ENCODE measurements around the gene PLCH1.

GRCh38 chr3:155604967-155605366 lies 139.9 kb downstream of the PLCH1 start:
- TF ChIP-seq CTCF (IDR thresholded peaks at IDR 0.05) (no peak), EZH2 (IDR thresholded peaks at IDR 0.05; ENCODE audit: borderline replicate concordance, insufficient read depth, low read depth, low read length, poor library complexity, severe bottlenecking) (no peak)

All from B cell (primary cell).